Osteoblast (primary cell): ENCODE measurements around the gene CPXM2. TPM values are rescaled to one million over a fixed set of nuclear protein-coding genes. Genes with fewer than 3 reads are reported as not detected.

Experiments
- DNase-seq: peaks from one replicate; pipeline ENCODE4 v3.0.0; 2011; ENCODE audit warnings: low spot score, mixed read lengths; ENCODE audit not compliant: insufficient read length; ENCODE audit errors: missing footprints
- H2AFZ ChIP-seq: 2 replicates; pipeline ENCODE4 v1.6.0; 2011; ENCODE audit warnings: mild to moderate bottlenecking, low read length
- H3K27ac ChIP-seq: 2 replicates; pipeline ENCODE4 v1.5.1; 2011; ENCODE audit warnings: mild to moderate bottlenecking, low read depth, low read length, moderate library complexity
- H3K27me3 ChIP-seq: 2 replicates; pipeline ENCODE4 v1.6.0; 2012; ENCODE audit warnings: mild to moderate bottlenecking, control low read depth, inconsistent platforms, low read length, moderate library complexity; ENCODE audit not compliant: insufficient read depth
- H3K36me3 ChIP-seq: 2 replicates; pipeline ENCODE4 v1.5.1; 2011; ENCODE audit warnings: mild to moderate bottlenecking, low read length, control low read depth, moderate library complexity; ENCODE audit not compliant: insufficient read depth
- H3K4me1 ChIP-seq: 2 replicates; pipeline ENCODE4 v1.5.1; 2011; ENCODE audit warnings: mild to moderate bottlenecking, low read length, control low read depth, moderate library complexity; ENCODE audit not compliant: insufficient read depth
- H3K4me2 ChIP-seq: 2 replicates; pipeline ENCODE4 v1.6.0; 2011; ENCODE audit warnings: mild to moderate bottlenecking, low read length; ENCODE audit not compliant: insufficient read depth
- H3K4me3 ChIP-seq: fragments of 200-600 bp; sonication (generic); 3 replicates; pipeline ENCODE4 v1.5.1; 2012; ENCODE audit warnings: mild to moderate bottlenecking, low read length, inconsistent platforms; ENCODE audit not compliant: insufficient read depth
- H3K79me2 ChIP-seq: 2 replicates; pipeline ENCODE4 v1.6.0; 2012; ENCODE audit warnings: mild to moderate bottlenecking, low read length, control low read depth, inconsistent platforms; ENCODE audit not compliant: insufficient read depth
- H3K9me3 ChIP-seq: 2 replicates; pipeline ENCODE4 v1.5.1; 2011; ENCODE audit warnings: low read depth, low read length, control low read depth
- H4K20me1 ChIP-seq: 2 replicates; pipeline ENCODE4 v1.6.0; 2012; ENCODE audit warnings: mild to moderate bottlenecking, low read length, control low read depth; ENCODE audit not compliant: insufficient read depth
- total RNA-seq: library from RNA; depleted of rRNA; stranded (reverse); fragments of >200 nt; gene quantifications from 2 replicates; pipeline ENCODE4 v1.2.3, GENCODE V29; 2012
- TF ChIP-seq, protein P1 (sequence below): IDR thresholded peaks from 2 replicates; pipeline ENCODE4 v1.5.1; 2011; ENCODE audit warnings: mild to moderate bottlenecking, low read depth, low read length, moderate library complexity; ENCODE audit errors: extremely low read depth

The CPXM2 gene
- total RNA-seq, 1 donor: 0.36 TPM

DNA sequence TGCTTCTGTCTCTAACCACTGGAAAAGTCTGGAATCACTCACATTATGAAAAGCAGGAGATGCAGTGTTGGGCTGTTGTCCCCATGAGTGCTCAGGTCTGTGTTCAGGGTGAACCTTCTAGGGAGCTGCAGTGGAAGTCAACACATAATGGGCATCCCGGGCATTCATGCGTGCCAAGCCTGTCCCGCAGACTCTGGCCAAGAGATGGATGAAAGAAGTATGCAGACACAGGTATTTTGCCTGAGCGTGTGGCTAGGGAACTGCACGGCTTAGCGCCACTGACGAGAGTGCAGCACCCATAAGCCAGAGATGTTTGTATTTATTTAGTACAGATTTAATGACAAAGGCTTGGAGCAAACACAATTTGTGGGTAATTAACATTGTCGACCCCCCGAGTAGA, 140.7 kb downstream of the CPXM2 start:
- no peak for DNase-seq

DNA sequence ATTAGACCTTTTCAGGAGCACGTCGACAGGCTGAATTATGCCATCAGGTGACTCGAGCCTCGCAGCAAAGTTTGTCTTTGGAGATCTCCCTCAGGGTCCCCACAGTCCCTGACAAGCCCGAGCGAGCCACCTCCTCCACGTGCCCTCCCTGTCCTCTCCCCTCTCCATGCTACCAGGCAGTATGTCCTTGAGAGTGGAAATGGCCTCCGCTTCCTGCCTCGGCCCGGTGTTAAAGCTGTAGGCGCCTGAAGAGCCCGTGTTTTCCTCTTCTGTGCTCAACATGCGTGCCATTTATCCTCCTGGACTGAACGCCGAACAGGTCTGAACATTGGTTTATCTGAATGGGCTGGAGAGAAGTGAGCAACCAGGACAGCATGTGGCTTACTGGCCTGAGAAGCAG, 142.9 kb downstream of the CPXM2 start:
- no peaks in the 10 kb centered on the region for H3K79me2 ChIP-seq
- H4K20me1 ChIP-seq: no peaks in the 10 kb centered on the region
- no peak overlapping the region for H3K4me3 ChIP-seq
- TF ChIP-seq, protein P1, sequence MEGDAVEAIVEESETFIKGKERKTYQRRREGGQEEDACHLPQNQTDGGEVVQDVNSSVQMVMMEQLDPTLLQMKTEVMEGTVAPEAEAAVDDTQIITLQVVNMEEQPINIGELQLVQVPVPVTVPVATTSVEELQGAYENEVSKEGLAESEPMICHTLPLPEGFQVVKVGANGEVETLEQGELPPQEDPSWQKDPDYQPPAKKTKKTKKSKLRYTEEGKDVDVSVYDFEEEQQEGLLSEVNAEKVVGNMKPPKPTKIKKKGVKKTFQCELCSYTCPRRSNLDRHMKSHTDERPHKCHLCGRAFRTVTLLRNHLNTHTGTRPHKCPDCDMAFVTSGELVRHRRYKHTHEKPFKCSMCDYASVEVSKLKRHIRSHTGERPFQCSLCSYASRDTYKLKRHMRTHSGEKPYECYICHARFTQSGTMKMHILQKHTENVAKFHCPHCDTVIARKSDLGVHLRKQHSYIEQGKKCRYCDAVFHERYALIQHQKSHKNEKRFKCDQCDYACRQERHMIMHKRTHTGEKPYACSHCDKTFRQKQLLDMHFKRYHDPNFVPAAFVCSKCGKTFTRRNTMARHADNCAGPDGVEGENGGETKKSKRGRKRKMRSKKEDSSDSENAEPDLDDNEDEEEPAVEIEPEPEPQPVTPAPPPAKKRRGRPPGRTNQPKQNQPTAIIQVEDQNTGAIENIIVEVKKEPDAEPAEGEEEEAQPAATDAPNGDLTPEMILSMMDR: no peak
- H3K27me3 ChIP-seq: no peaks in the 10 kb centered on the region
- no peak overlapping the region for H3K4me2 ChIP-seq
- no peaks in the 10 kb centered on the region for H3K9me3 ChIP-seq
- no peak overlapping the region for H2AFZ ChIP-seq
- no peak overlapping the region for H3K27ac ChIP-seq
- DNase-seq: no peak
- H3K4me1 ChIP-seq: no peaks in the 10 kb centered on the region
- H3K36me3 ChIP-seq: no peaks in the 10 kb centered on the region

More for the DNA sequence above, 140.7 kb downstream of the CPXM2 start:
- Histone ChIP-seq H3K36me3 (no peaks in the 10 kb centered on the region), H3K9me3 (no peaks in the 10 kb centered on the region), H2AFZ (no peak overlapping the region), H3K27me3 (no peaks in the 10 kb centered on the region), H3K4me2 (no peak overlapping the region), H3K79me2 (no peaks in the 10 kb centered on the region), H3K27ac (no peak overlapping the region), H3K4me1 (no peaks in the 10 kb centered on the region), H3K4me3 (no peak overlapping the region), H4K20me1 (no peaks in the 10 kb centered on the region)
- TF ChIP-seq, protein P1: no peak

DNA sequence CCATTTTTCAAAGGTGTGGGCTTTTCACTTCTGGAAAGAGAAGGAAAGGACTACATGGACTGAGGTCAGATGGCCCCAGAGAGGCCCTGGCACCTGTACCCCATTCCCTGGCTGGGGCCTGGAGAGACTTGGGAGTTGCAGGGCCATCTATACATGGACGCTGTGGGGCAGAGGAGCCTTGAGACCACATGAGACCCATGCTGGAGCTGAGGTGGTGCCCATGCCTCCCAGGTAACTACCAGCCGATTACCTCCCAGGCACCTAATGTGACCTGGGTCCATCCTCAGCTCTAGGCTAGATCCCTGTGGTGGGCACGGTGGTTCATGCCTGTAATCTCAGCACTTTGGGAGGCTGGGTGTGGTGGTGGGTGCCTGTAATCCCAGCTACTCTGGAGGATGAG, 144.2 kb downstream of the CPXM2 start:
- H3K4me1 ChIP-seq: no peaks in the 10 kb centered on the region
- no peak overlapping the region for H3K4me3 ChIP-seq
- H3K4me2 ChIP-seq: no peak overlapping the region
- TF ChIP-seq, protein P1: no peak
- no peak overlapping the region for H2AFZ ChIP-seq
- H3K27me3 ChIP-seq: no peaks in the 10 kb centered on the region
- no peak overlapping the region for H3K27ac ChIP-seq
- DNase-seq: peak; percentile 11
- H3K9me3 ChIP-seq: no peaks in the 10 kb centered on the region
- H4K20me1 ChIP-seq: no peaks in the 10 kb centered on the region
- no peaks in the 10 kb centered on the region for H3K36me3 ChIP-seq
- H3K79me2 ChIP-seq: no peaks in the 10 kb centered on the region

DNA sequence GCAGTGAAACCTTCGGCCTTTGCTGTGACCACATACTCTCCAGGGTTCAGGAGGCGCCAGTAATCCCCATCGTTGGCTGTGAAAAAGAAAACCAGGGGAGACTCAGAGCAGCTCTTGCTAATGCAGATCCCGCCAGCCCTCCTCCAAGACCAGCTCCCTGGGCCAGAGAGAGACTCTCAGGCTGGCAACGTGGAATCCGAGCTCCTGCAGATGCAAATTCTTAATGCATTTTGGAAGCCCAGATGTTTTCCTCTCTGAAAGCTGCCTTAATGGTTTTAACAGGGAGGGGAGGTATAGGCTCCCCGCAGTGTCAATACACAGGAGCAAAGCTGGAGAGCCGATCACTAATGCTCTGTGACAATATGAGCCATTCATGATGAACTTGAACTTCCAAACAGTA, 144.7 kb downstream of the CPXM2 start:
- peak; percentile 55 for DNase-seq
- Histone ChIP-seq H4K20me1 (no peaks in the 10 kb centered on the region), H3K36me3 (no peaks in the 10 kb centered on the region), H3K9me3 (no peaks in the 10 kb centered on the region), H3K27ac (no peak overlapping the region), H3K79me2 (no peaks in the 10 kb centered on the region), H3K27me3 (no peaks in the 10 kb centered on the region), H3K4me2 (no peak overlapping the region), H3K4me3 (no peak overlapping the region), H2AFZ (no peak overlapping the region), H3K4me1 (no peaks in the 10 kb centered on the region)
- TF ChIP-seq, protein P1: no peak
